HCT116 (cell line): ENCODE data around the gene ZFHX3. TPM values are rescaled to one million over a fixed set of nuclear protein-coding genes. Genes with fewer than 3 reads are reported as not detected.

Source experiments
- ATAC-seq: fragments of 200-7000 bp; cut with Tn5 transposase; 2 replicates; pipeline ENCODE4 v1.9.1; 2020; ENCODE audit warnings: mild to moderate bottlenecking, moderate library complexity
- BruUV-seq: library from RNA; stranded (reverse); fragments of 400-500 nt; replicated peaks from 2 replicates; lab custom pipeline; 2021; lab: Mats Ljungman, UMichigan
- CTCF ChIA-PET: fragments of 300-600 bp; sonication (Branson Sonifier 250); formaldehyde crosslinking; loops from one replicate; lab custom pipeline; 2021; ENCODE audit warnings: antibody characterized with exemption; lab: Charles Lee
- POLR2A ChIA-PET: fragments of 300-600, 350-600 bp; sonication (Branson Sonifier 250); formaldehyde crosslinking; loops from one replicate; lab custom pipeline; 2021; ENCODE audit warnings: antibody characterized with exemption; lab: Charles Lee
- RAD21 ChIA-PET, 2 experiments: fragments of 300-600 bp; sonication (Branson Sonifier 250); formaldehyde crosslinking; loops; one replicate each; lab custom pipeline; 2023; ENCODE audit warnings: low total read pairs in 2 of 2; ENCODE audit not compliant: uncharacterized antibody in 2 of 2, unreplicated experiment in 2 of 2, low non-redundant PET in 1 of 2; lab: Charles Lee
- DNase-seq: peaks from one replicate; pipeline ENCODE4 v3.0.0-alpha.2; 2010; ENCODE audit warnings: low read depth, low spot score
- H2AFZ ChIP-seq: fragments of 200-600 bp; shearing (Covaris generic), sonication (generic); 2 replicates; pipeline ENCODE4 v1.6.1; 2017; ENCODE audit warnings: low read depth, mixed run types, mixed read lengths, antibody characterized with exemption, low read length; ENCODE audit not compliant: poor library complexity, severe bottlenecking
- H3K27ac ChIP-seq: 2 replicates; pipeline ENCODE4 v1.5.1; 2012; ENCODE audit warnings: low read depth, low read length
- H3K27me3 ChIP-seq: fragments of 200-600 bp; sonication (generic); 2 replicates; pipeline ENCODE4 v1.6.1; 2016; ENCODE audit warnings: mixed run types, low read length, mixed read lengths; ENCODE audit not compliant: insufficient read depth
- H3K36me3 ChIP-seq, 2 experiments: fragments of 200-500 bp in 1 of 2; fragments of 200-600 bp in 1 of 2; sonication (Bioruptor generic) in 1 of 2; sonication (generic) in 1 of 2; 2 replicates each; pipeline versions ENCODE4 v1.5.1 to v1.6.1; 2014 to 2016; ENCODE audit warnings: low read length in 2 of 2, inconsistent platforms in 1 of 2, mixed read lengths in 1 of 2, mixed run types in 1 of 2; ENCODE audit not compliant: insufficient read depth in 2 of 2, control insufficient read depth in 1 of 2
- H3K4me1 ChIP-seq, 2 experiments: fragments of 200-600 bp in 1 of 2; sonication (generic) in 1 of 2; 2 replicates each; pipeline versions ENCODE4 v1.5.1 to v1.6.1; 2012 to 2017; ENCODE audit warnings: low read length in 2 of 2, inconsistent platforms in 1 of 2, mild to moderate bottlenecking in 1 of 2, mixed read lengths in 1 of 2, mixed run types in 1 of 2, moderate library complexity in 1 of 2; ENCODE audit not compliant: insufficient read depth in 2 of 2, control insufficient read depth in 1 of 2
- H3K4me2 ChIP-seq: fragments of 200-600 bp; sonication (generic); 2 replicates; pipeline ENCODE4 v1.6.1; 2017; ENCODE audit warnings: mixed run types, low read length, mixed read lengths
- H3K4me3 ChIP-seq, 2 experiments: fragments of 200-600 bp in 1 of 2; sonication (generic) in 1 of 2; replicated peaks in 1 of 2; 2 replicates each; pipeline ENCODE4 v1.5.1; 2011 to 2016; ENCODE audit warnings: low read length in 2 of 2, control low read depth in 1 of 2, low read depth in 1 of 2, mild to moderate bottlenecking in 1 of 2, mixed read lengths in 1 of 2, mixed run types in 1 of 2
- H3K79me2 ChIP-seq: fragments of 200-600 bp; sonication (generic); 2 replicates; pipeline ENCODE4 v1.6.1; 2017; ENCODE audit warnings: mild to moderate bottlenecking, mixed run types, low read length, moderate library complexity, mixed read lengths; ENCODE audit not compliant: insufficient read depth
- H3K9ac ChIP-seq: fragments of 200-600 bp; sonication (generic); 2 replicates; pipeline ENCODE4 v1.6.1; 2016; ENCODE audit warnings: low read length, mixed read lengths
- H3K9me2 ChIP-seq: fragments of 200-600 bp; sonication (generic), shearing (Covaris generic); 2 replicates; pipeline ENCODE4 v1.6.1; 2017; ENCODE audit warnings: mixed run types, mild to moderate bottlenecking, moderate library complexity; ENCODE audit not compliant: insufficient read depth
- H3K9me3 ChIP-seq, 2 experiments: fragments of 200-500 bp in 1 of 2; fragments of 200-600 bp in 1 of 2; sonication (Bioruptor generic) in 1 of 2; sonication (generic) in 1 of 2; 2 replicates each; pipeline ENCODE4 v1.6.1; 2014 to 2017; ENCODE audit warnings: low read length in 2 of 2, mixed read lengths in 2 of 2, inconsistent platforms in 1 of 2, low read depth in 1 of 2, mild to moderate bottlenecking in 1 of 2, mixed run types in 1 of 2, moderate library complexity in 1 of 2; ENCODE audit not compliant: control insufficient read depth in 1 of 2, insufficient read depth in 1 of 2
- H4K20me1 ChIP-seq: fragments of 200-600 bp; sonication (generic), shearing (Covaris generic); 2 replicates; pipeline ENCODE4 v1.6.1; 2017; ENCODE audit warnings: mixed run types, mild to moderate bottlenecking, moderate library complexity; ENCODE audit not compliant: insufficient read depth
- ATF3 ChIP-seq: IDR thresholded peaks from 2 replicates; pipeline ENCODE4 v1.6.1; 2012
- CEBPB ChIP-seq: IDR thresholded peaks from 2 replicates; pipeline ENCODE4 v1.6.1; 2012; ENCODE audit warnings: low read depth
- CTCF ChIP-seq, 3 experiments: fragments of 200-600 bp in 1 of 3; sonication (generic) in 1 of 3; IDR thresholded peaks in 2 of 3; conservative IDR thresholded peaks in 1 of 3; 2 replicates each; pipeline ENCODE4 v1.5.1; 2012 to 2017; ENCODE audit warnings: low read depth in 2 of 3, low read length in 2 of 3, antibody characterized with exemption in 1 of 3, borderline replicate concordance in 1 of 3, control low read depth in 1 of 3, mild to moderate bottlenecking in 1 of 3, mixed read lengths in 1 of 3, mixed run types in 1 of 3, moderate library complexity in 1 of 3; ENCODE audit not compliant: insufficient read depth in 1 of 3
- ELF1 ChIP-seq: IDR thresholded peaks from 2 replicates; pipeline ENCODE4 v1.6.1; 2012; ENCODE audit warnings: low read depth, borderline replicate concordance
- FOSL1 ChIP-seq: IDR thresholded peaks from 2 replicates; pipeline ENCODE4 v1.6.1; 2012; ENCODE audit warnings: low read depth
- JUND ChIP-seq: IDR thresholded peaks from 2 replicates; pipeline ENCODE4 v1.6.1; 2012
- MAX ChIP-seq: IDR thresholded peaks from 2 replicates; pipeline ENCODE4 v1.6.1; 2012
- POLR2A ChIP-seq: IDR thresholded peaks from 2 replicates; pipeline ENCODE4 v1.7.0; 2011; ENCODE audit warnings: borderline replicate concordance; ENCODE audit not compliant: insufficient read depth, insufficient read length; ENCODE audit errors: extremely low read depth
- POLR2AphosphoS5 ChIP-seq: IDR thresholded peaks from 2 replicates; pipeline ENCODE4 v1.6.1; 2011; ENCODE audit warnings: mild to moderate bottlenecking, low read depth, low read length, moderate library complexity
- REST ChIP-seq: IDR thresholded peaks from 2 replicates; pipeline ENCODE4 v1.6.1; 2012; ENCODE audit warnings: low read depth
- SIN3A ChIP-seq: IDR thresholded peaks from 2 replicates; pipeline ENCODE4 v1.6.1; 2012; ENCODE audit warnings: low read depth
- SP1 ChIP-seq: IDR thresholded peaks from 2 replicates; pipeline ENCODE4 v1.6.1; 2012; ENCODE audit warnings: low read depth
- SRF ChIP-seq: IDR thresholded peaks from 2 replicates; pipeline ENCODE4 v1.6.1; 2012; ENCODE audit warnings: low read depth
- TCF7L2 ChIP-seq: IDR thresholded peaks from 2 replicates; pipeline ENCODE4 v1.7.0; 2011; ENCODE audit warnings: borderline replicate concordance, inconsistent platforms; ENCODE audit not compliant: insufficient read depth, insufficient read length; ENCODE audit errors: extremely low read depth
- YY1 ChIP-seq: IDR thresholded peaks from 2 replicates; pipeline ENCODE4 v1.6.1; 2011; ENCODE audit warnings: low read length, low read depth, moderate library complexity, mild to moderate bottlenecking; ENCODE audit not compliant: insufficient replicate concordance; ENCODE audit errors: extremely low read depth
- ZFX ChIP-seq: fragments of 450-650 bp; IDR thresholded peaks from 2 replicates; pipeline ENCODE4 v1.6.1; 2017
- intact Hi-C: fragments of 100-400 bp; cut with micrococcal nuclease; formaldehyde crosslinking; loops from 2 replicates; pipeline ENCODE4 v1.10.0; 2022
- total RNA-seq: library from RNA; stranded (reverse); gene quantifications from one replicate; pipeline ENCODE4 v1.2.1, GENCODE V29; 2021; ENCODE audit not compliant: unreplicated experiment

The ZFHX3 gene
- total RNA-seq, 1 experiment from 2014 or later = 6.3 TPM

- TF ChIP-seq ELF1 (no peak), SIN3A (no peak), POLR2A (no peak), ZFX (no peak), CTCF (IDR thresholded peaks at IDR 0.05 in 2 of 3, conservative IDR thresholded peaks at IDR 0.05 in 1 of 3; ENCODE audit: borderline replicate concordance in 1 of 3, insufficient read depth in 1 of 3, low read depth in 2 of 3, low read length in 2 of 3) (no peak), JUND (no peak), SP1 (no peak)
Measured at GRCh38 chr16:72925631-72925979, 122.3 kb downstream of the ZFHX3 start (continued).

- Histone ChIP-seq H3K4me3 (no peak overlapping the region), H3K27ac (no peak overlapping the region), H3K36me3 (no peaks in the 10 kb centered on the region), H3K4me2 (no peak overlapping the region), H3K9me2 (no peaks in the 10 kb centered on the region), H3K79me2 (no peaks in the 10 kb centered on the region), H3K9ac (no peak overlapping the region), H4K20me1 (0 out of 2 replicates have a peak, but pooled peaks cover 6% of the 10 kb centered on the region), H3K9me3 (no peaks in the 10 kb centered on the region), H3K27me3 (no peaks in the 10 kb centered on the region), H3K4me1 (peaks cover 0 to 6% of the 10 kb centered on the region in 2 experiments; a peak in 1 of 4 replicates), H2AFZ (no peak overlapping the region)
- DNase-seq (no peak), ATAC-seq (no peak)
- ChIA-PET RAD21 (no interaction called here), POLR2A (no interaction called here), CTCF (no interaction called here)
- intact Hi-C loops = no loop called here
- TF ChIP-seq YY1 (no peak), SRF (no peak), POLR2AphosphoS5 (no peak), REST (no peak), ATF3 (no peak), CEBPB (no peak), MAX (no peak), FOSL1 (no peak), POLR2A (no peak), TCF7L2 (no peak), ZFX (no peak), SP1 (no peak), CTCF (IDR thresholded peaks at IDR 0.05 in 2 of 3, conservative IDR thresholded peaks at IDR 0.05 in 1 of 3; ENCODE audit: borderline replicate concordance in 1 of 3, insufficient read depth in 1 of 3, low read depth in 2 of 3, low read length in 2 of 3) (no peak), JUND (no peak)
- BruUV-seq = no TSS peak
Measured at GRCh38 chr16:72924927-72925630, 122.8 kb downstream of the ZFHX3 start.
